HUES6 (cell line): Measurements from ENCODE around the gene NFATC1.

Source experiments
- H3K27ac ChIP-seq: 2 replicates; pipeline ENCODE4 v1.7.0; 2013; ENCODE audit warnings: low read depth, mild to moderate bottlenecking, low read length, inconsistent platforms
- H3K27me3 ChIP-seq: 2 replicates; pipeline ENCODE4 v1.6.1; 2013; ENCODE audit warnings: low read length; ENCODE audit not compliant: control insufficient read depth, insufficient read depth
- H3K36me3 ChIP-seq: 2 replicates; pipeline ENCODE4 v1.6.1; 2013; ENCODE audit warnings: low read length; ENCODE audit not compliant: control insufficient read depth, insufficient read depth
- H3K4me1 ChIP-seq: 2 replicates; pipeline ENCODE4 v1.6.1; 2013; ENCODE audit warnings: low read length; ENCODE audit not compliant: control insufficient read depth, insufficient read depth
- H3K4me3 ChIP-seq: 2 replicates; pipeline ENCODE4 v1.5.1; 2013; ENCODE audit warnings: low read depth, low read length
- H3K9ac ChIP-seq: one replicate; pipeline ENCODE4 v1.6.1; 2013; ENCODE audit warnings: mild to moderate bottlenecking, low read length
- H3K9me3 ChIP-seq: 2 replicates; pipeline ENCODE4 v1.6.1; 2013; ENCODE audit warnings: low read depth, low read length; ENCODE audit not compliant: control insufficient read depth, insufficient read depth

NFATC1 gene

DNA sequence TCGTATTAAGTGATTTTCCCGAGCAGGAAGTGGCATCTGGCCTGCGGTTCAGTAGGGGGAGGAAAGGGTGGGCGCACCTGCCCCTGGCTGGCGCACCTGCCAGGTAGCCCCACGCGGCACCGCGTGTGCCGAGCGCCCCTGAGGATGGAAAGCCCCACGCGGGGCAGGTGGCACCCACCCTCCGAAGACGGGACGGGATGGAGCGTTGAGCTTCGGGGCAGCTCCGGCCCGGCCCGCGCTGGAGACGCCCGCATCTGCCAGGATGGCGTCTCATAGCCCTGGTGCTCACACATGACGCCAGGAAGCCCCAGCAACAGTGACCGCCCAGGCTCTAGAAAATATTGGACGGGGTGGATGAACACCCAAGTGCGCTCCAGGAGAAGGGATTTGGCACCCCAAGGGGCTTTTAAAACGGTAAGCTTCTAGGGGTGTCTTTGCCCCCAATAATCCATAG is 2.5 kb upstream of the NFATC1 start:
- H3K4me1 ChIP-seq = peaks cover 24% of the 10 kb centered on the region
- H3K36me3 ChIP-seq = no peaks in the 10 kb centered on the region
- no peaks in the 10 kb centered on the region for H3K9me3 ChIP-seq
- peak overlapping the region; percentile 56 for H3K9ac ChIP-seq
- peaks cover 66% of the 10 kb centered on the region for H3K27me3 ChIP-seq
- H3K4me3 ChIP-seq = peak overlapping the region; percentile 65
- no peak overlapping the region for H3K27ac ChIP-seq

GRCh38 chr18:79393635-79394533 is 1.8 kb upstream of the NFATC1 start:
- H3K9me3 ChIP-seq = no peaks in the 10 kb centered on the region
- H3K4me1 ChIP-seq = peaks cover 26% of the 10 kb centered on the region
- no peak overlapping the region for H3K27ac ChIP-seq
- peak overlapping the region; percentile 56 for H3K9ac ChIP-seq
- H3K27me3 ChIP-seq = peaks cover 73% of the 10 kb centered on the region
- H3K4me3 ChIP-seq = peak overlapping the region; percentile 65
- H3K36me3 ChIP-seq = no peaks in the 10 kb centered on the region

DNA sequence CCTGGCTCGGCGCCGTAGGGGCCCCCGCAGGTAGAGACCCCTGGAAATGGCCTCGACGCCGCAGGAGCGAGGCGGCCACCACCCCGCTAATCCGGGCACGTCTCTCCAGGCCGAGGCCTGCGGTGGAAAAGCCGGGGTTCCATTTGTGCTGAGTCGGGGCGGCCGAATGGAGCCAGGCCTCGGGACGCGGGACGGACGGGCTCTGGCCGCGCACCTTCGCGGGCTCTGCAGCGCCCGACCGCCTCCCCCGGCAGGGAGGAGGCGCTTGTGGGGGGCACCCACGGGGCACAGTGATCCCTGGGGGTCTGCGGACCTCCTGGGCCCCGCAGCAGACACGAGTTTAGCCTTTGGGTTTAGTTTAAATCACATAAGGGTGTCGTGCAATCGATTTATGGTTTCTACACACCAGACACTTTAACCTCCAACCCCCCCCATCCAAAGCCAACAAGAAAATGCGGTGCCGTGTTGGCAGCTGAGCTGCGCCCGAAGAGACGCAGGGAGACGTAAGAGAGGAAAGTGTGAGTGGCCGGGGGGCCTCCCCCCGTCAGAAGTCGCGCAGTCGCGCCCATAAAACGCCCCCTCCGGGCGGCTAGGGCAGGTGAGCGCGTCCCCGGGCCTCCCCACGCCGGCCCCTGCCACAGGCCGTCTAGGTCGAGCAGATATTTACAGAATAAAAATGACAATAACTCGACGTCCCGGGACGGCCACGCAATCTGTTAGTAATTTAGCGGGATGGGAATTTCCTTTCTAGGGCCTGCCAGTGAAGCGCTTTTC is 1.0 kb upstream of the NFATC1 start:
- Histone ChIP-seq H3K4me1 (peaks cover 31% of the 10 kb centered on the region), H3K27ac (no peak overlapping the region; the same call in 1 of the 2 replicates), H3K36me3 (no peaks in the 10 kb centered on the region), H3K9ac (peak overlapping the region; percentile 70), H3K9me3 (no peaks in the 10 kb centered on the region), H3K4me3 (peak overlapping the region; percentile 43), H3K27me3 (peaks cover 81% of the 10 kb centered on the region)

DNA sequence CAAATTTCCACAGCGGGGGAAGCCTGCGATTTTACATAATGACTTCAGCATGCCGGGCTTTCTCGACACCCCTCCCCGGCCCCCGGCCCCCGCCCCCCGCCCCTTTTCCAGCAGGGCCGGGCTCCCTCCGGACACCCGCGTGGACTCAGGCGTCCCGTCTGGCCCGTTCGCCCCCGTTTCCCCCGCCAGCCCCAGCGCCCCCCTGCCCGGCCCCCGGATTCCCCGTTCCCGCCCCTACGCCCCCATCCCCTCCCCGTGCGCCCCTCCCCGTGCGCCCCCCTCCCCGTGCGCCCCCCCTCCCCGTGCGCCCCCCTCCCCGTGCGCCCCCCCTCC is 456 bp upstream of the NFATC1 start:
- Histone ChIP-seq H3K36me3 (no peaks in the 10 kb centered on the region), H3K9me3 (no peaks in the 10 kb centered on the region), H3K27me3 (peaks cover 80% of the 10 kb centered on the region), H3K27ac (no peak overlapping the region), H3K4me1 (peaks cover 31% of the 10 kb centered on the region), H3K4me3 (peak overlapping the region; percentile 43), H3K9ac (peak overlapping the region; percentile 70)

GRCh38 chr18:79396431-79397246 is 909 bp downstream of the NFATC1 start:
- Histone ChIP-seq H3K4me1 (peaks cover 31% of the 10 kb centered on the region), H3K27ac (no peak overlapping the region), H3K4me3 (peak overlapping the region; percentile 78), H3K36me3 (no peaks in the 10 kb centered on the region), H3K9me3 (no peaks in the 10 kb centered on the region), H3K27me3 (peaks cover 72% of the 10 kb centered on the region), H3K9ac (peak overlapping the region; percentile 72)

DNA sequence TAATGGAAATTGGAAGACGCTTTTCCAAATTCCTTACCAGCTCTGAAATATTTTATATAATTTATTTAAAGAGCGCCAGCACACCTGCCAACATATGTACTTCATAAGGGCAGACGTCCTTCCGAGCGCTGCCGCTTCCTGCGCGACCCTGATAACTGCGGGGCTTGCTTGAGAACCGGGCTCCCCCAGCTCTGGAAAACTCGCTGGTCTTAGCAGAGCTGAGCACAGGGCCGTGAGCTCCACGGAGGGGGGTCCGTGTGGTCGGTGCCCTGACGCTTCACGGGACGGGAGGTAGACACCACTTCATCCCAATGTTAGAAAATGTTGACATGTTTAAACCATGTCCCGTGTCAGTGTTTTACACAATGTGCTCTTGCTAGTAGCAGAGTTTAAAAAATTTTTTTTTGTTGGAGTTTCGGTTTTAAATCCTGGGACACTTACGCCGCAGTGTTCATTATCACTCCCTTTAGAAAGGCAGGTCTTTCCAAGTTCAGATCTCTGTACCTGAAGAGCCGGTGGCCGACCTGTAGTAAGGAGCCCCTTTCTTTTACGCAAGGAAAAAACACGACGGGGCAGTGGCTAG is 1.6 kb downstream of the NFATC1 start:
- H3K4me1 ChIP-seq = peaks cover 31% of the 10 kb centered on the region
- no peak overlapping the region for H3K9ac ChIP-seq
- no peaks in the 10 kb centered on the region for H3K9me3 ChIP-seq
- no peaks in the 10 kb centered on the region; the same call in 1 of the 2 replicates for H3K36me3 ChIP-seq
- H3K4me3 ChIP-seq = peak overlapping the region; percentile 78
- H3K27ac ChIP-seq = no peak overlapping the region
- H3K27me3 ChIP-seq = peaks cover 65% of the 10 kb centered on the region

DNA sequence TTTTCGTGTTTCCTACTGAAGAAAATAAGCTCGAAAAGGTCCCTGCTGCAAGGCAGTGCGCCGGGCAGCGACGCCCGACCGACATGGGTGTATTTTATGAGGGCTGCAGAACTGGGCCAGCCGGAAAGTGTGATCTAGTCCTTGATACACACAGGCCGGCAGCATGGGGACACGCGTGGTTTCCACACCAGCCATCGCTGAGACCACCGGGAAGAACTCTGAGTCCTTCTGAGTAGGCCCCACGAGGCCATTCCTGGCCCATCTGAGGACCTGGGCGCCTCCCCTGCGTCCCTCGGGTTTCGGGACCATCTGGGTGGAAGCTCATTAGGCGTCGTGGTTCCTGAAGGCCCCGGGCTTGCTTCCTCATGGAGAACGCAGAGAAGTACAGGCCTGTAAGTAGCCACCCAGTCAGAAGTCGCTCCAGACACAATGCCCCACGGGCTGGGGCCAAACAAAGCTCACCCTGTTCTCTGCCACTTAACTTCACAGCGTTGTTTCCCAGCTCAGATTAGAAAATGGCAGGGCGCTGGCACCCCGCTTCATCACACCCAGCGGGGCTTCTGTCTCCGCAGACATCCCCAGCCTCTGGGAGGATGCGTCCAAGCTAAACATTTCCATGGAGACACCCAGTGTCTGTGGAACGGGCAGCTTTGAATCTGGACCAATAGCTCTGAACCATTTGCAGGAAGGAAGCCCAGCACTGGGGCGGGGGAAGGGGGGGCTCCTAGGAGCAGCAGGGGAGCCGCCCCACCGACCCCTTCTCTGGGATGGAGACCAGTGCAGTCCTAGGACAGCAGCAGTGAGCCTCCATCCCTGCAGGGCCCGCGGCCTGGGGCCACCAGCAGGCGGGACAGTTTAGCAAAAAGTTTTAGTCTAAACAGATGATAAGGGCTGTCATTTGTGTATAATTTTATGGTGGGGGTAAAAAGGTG is 2.4 kb downstream of the NFATC1 start:
- Histone ChIP-seq H3K4me3 (peak overlapping the region; percentile 78), H3K9ac (no peak overlapping the region), H3K27me3 (peaks cover 58% of the 10 kb centered on the region), H3K36me3 (no peaks in the 10 kb centered on the region; the same call in 1 of the 2 replicates), H3K9me3 (no peaks in the 10 kb centered on the region), H3K4me1 (peaks cover 35% of the 10 kb centered on the region), H3K27ac (no peak overlapping the region)

DNA sequence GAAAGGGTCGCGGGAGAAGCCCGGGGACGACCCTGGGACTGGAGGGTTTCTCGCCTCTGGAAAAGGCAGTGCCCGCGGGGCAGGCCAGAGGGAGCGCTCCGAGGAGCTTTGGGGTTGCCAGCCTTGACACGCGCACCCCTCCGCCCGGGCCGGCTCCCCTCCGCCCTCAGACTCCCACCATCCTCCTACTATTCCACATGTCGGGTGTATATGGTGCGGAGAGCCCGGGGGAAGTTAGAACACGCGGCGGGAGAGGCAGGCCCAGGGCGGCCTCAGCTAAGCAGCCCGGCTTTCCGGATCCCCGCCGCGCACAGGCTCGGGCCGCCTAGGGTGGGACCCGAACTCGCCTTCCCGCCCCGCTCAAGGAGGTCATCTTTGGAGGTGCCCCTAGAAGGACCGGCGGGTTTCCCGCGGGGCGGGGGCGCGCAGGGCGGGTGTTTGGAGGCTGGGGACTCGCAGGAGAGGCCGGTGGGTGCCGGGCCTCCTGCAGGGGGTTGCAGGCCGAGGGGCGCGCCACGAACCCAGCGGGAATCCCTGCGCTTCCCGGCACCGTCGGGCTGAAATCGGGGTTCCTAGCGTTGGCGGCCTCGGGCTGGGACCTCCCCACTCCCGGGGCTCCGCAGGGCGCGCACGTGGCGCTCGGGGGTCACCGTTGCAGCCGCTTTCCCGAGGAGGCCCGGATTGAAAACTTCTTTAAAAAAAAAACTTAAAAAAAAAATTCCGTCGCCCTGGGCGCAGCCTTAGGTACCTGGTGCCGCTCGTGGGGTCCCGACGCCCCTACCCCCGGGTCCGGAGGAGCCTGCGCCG is 3.7 kb downstream of the NFATC1 start:
- H3K9ac ChIP-seq = peak overlapping the region; percentile 62
- H3K27me3 ChIP-seq = peaks cover 47% of the 10 kb centered on the region
- H3K9me3 ChIP-seq = no peaks in the 10 kb centered on the region
- H3K4me1 ChIP-seq = peaks cover 39% of the 10 kb centered on the region
- H3K4me3 ChIP-seq = peak overlapping the region; percentile 65
- no peaks in the 10 kb centered on the region; the same call in 1 of the 2 replicates for H3K36me3 ChIP-seq
- peak overlapping the region; percentile 33; the same call in 1 of the 2 replicates for H3K27ac ChIP-seq

- Histone ChIP-seq H3K9me3 (no peaks in the 10 kb centered on the region), H3K27ac (peak overlapping the region; percentile 33; the same call in 1 of the 2 replicates), H3K27me3 (peaks cover 40% of the 10 kb centered on the region), H3K4me3 (peak overlapping the region; percentile 65), H3K4me1 (peaks cover 42% of the 10 kb centered on the region), H3K36me3 (no peaks in the 10 kb centered on the region; the same call in 1 of the 2 replicates), H3K9ac (no peak overlapping the region)
Measured at GRCh38 chr18:79400091-79400590, 4.4 kb downstream of the NFATC1 start.
